NCI-H2196 treated with DMSO at 0.1 percent for 48 hours (cell line): ENCODE results near the gene MAP3K20.

ENCODE experiments used
- DNase-seq: peaks from one replicate; lab custom pipeline; 2025; ENCODE audit not compliant: unreplicated experiment; lab: John Stamatoyannopoulos, UW

The MAP3K20 gene

GRCh38 chr2:173050684-173051083, 25.0 kb upstream of the MAP3K20 start:
- no peak for DNase-seq

- DNase-seq = no peak
Observed at GRCh38 chr2:173051463-173052215, 24.0 kb upstream of the MAP3K20 start.

GRCh38 chr2:173053043-173053699, 22.5 kb upstream of the MAP3K20 start:
- DNase-seq = no peak

GRCh38 chr2:173054466-173054865, 21.2 kb upstream of the MAP3K20 start:
- DNase-seq = no peak

GRCh38 chr2:173056705-173057364, 18.8 kb upstream of the MAP3K20 start:
- no peak for DNase-seq

GRCh38 chr2:173058097-173058496, 17.5 kb upstream of the MAP3K20 start:
- DNase-seq = no peak

- no peak for DNase-seq
Observed at GRCh38 chr2:173058673-173059072, 17.0 kb upstream of the MAP3K20 start.

- DNase-seq = no peak
Observed at GRCh38 chr2:173059292-173059691, 16.4 kb upstream of the MAP3K20 start.

GRCh38 chr2:173059971-173060461, 15.6 kb upstream of the MAP3K20 start:
- DNase-seq = no peak

GRCh38 chr2:173062801-173063200, 12.8 kb upstream of the MAP3K20 start:
- DNase-seq = no peak

- DNase-seq = no peak
Observed at GRCh38 chr2:173064151-173064805, 11.4 kb upstream of the MAP3K20 start.

GRCh38 chr2:173066887-173067676, 8.6 kb upstream of the MAP3K20 start:
- DNase-seq = no peak

GRCh38 chr2:173075056-173075780, 428 bp upstream of the MAP3K20 start:
- no peak for DNase-seq

- no peak for DNase-seq
Observed at GRCh38 chr2:173076581-173077345, 1.1 kb downstream of the MAP3K20 start.

GRCh38 chr2:173077506-173078177, 2.0 kb downstream of the MAP3K20 start:
- DNase-seq = no peak

GRCh38 chr2:173079141-173079540, 3.5 kb downstream of the MAP3K20 start:
- no peak for DNase-seq

GRCh38 chr2:173079973-173080860, 4.6 kb downstream of the MAP3K20 start:
- DNase-seq = no peak
